Fibroblast of lung (primary cell): Measurements from ENCODE around the gene CD86. TPM values are rescaled to one million over a fixed set of nuclear protein-coding genes. Genes with fewer than 3 reads are reported as not detected.

ENCODE experiments used
- DNase-seq, 2 donors: peaks; one replicate each; pipeline versions ENCODE4 v3.0.0 to v3.0.0-alpha.2; 2010; ENCODE audit warnings: low read depth in 2 of 2
- H2AFZ ChIP-seq: 2 replicates; pipeline ENCODE4 v1.5.1; 2012; ENCODE audit warnings: low read length, control low read depth, inconsistent platforms
- H3K27ac ChIP-seq: 2 replicates; pipeline ENCODE4 v1.5.1; 2011; ENCODE audit warnings: low read length, control low read depth; ENCODE audit not compliant: insufficient read depth
- H3K27me3 ChIP-seq: 2 replicates; pipeline ENCODE4 v1.5.1; 2011; ENCODE audit warnings: mild to moderate bottlenecking, low read length; ENCODE audit not compliant: control insufficient read depth, insufficient read depth
- H3K36me3 ChIP-seq: 2 replicates; pipeline ENCODE4 v1.5.1; 2011; ENCODE audit warnings: low read length; ENCODE audit not compliant: control insufficient read depth, insufficient read depth
- H3K4me1 ChIP-seq: 2 replicates; pipeline ENCODE4 v1.5.1; 2011; ENCODE audit warnings: low read length; ENCODE audit not compliant: control insufficient read depth, insufficient read depth; ENCODE audit errors: extremely low read depth
- H3K4me2 ChIP-seq: 2 replicates; pipeline ENCODE4 v1.5.1; 2011; ENCODE audit warnings: low read length, control low read depth; ENCODE audit not compliant: insufficient read depth; ENCODE audit errors: extremely low read depth
- H3K4me3 ChIP-seq, 4 experiments: fragments of 200-600 bp in 1 of 4; sonication (generic) in 1 of 4; replicated peaks in 1 of 4; 2 replicates each; pipeline ENCODE4 v1.5.1; 2011 to 2016; ENCODE audit warnings: low read length in 4 of 4, low read depth in 3 of 4, mild to moderate bottlenecking in 3 of 4, control low read depth in 2 of 4, inconsistent platforms in 1 of 4, mixed read lengths in 1 of 4; ENCODE audit not compliant: insufficient read depth in 1 of 4; ENCODE audit errors: control extremely low read depth in 1 of 4
- H3K79me2 ChIP-seq: 2 replicates; pipeline ENCODE4 v1.5.1; 2012; ENCODE audit warnings: mild to moderate bottlenecking, low read length, inconsistent platforms; ENCODE audit not compliant: control insufficient read depth, insufficient read depth
- H3K9ac ChIP-seq: 2 replicates; pipeline ENCODE4 v1.5.1; 2011; ENCODE audit warnings: mild to moderate bottlenecking, low read length, control low read depth; ENCODE audit not compliant: insufficient read depth
- H3K9me3 ChIP-seq: 2 replicates; pipeline ENCODE4 v1.5.1; 2012; ENCODE audit warnings: low read depth, low read length; ENCODE audit not compliant: control insufficient read depth, insufficient read depth
- H4K20me1 ChIP-seq: 2 replicates; pipeline ENCODE4 v1.5.1; 2011; ENCODE audit warnings: low read length; ENCODE audit not compliant: control insufficient read depth, insufficient read depth; ENCODE audit errors: extremely low read depth
- CTCF ChIP-seq, 2 donors: IDR thresholded peaks in 1 of 2; conservative IDR thresholded peaks in 1 of 2; 1 replicate in 1 of 2; 2 replicates in 1 of 2; pipeline ENCODE4 v1.5.1; 2011 to 2012; ENCODE audit warnings: low read length in 2 of 2, control low read depth in 1 of 2, inconsistent platforms in 1 of 2, low read depth in 1 of 2, mild to moderate bottlenecking in 1 of 2
- EZH2 ChIP-seq: IDR thresholded peaks from 2 replicates; pipeline ENCODE4 v1.5.1; 2012; ENCODE audit warnings: low read length, control low read depth, mild to moderate bottlenecking; ENCODE audit errors: missing control alignments
- polyA plus RNA-seq, 2 donors: library from polyadenylated mRNA; depleted of rRNA in 1 of 2; stranded (reverse) in 1 of 2; unstranded in 1 of 2; fragments of >200 nt; gene quantifications; 2 replicates each; pipeline ENCODE4 v1.2.1, GENCODE V29; 2011 to 2012; ENCODE audit warnings: missing spikeins in 1 of 2
- total RNA-seq: library from RNA; depleted of rRNA; stranded (reverse); fragments of >200 nt; gene quantifications from 2 replicates; pipeline ENCODE4 v1.2.1, GENCODE V29; 2014

Gene CD86
- total and polyA plus RNA-seq, 2 donors (not counting 1 experiment from before 2014, with no cell fraction given) = not detected

GRCh38 chr3:122097141-122097540, 42.0 kb downstream of the CD86 start:
- Histone ChIP-seq H3K27me3 (no peaks in the 10 kb centered on the region), H3K4me2 (no peak overlapping the region), H3K4me1 (no peaks in the 10 kb centered on the region), H3K4me3 (no peak overlapping the region), H3K9me3 (no peaks in the 10 kb centered on the region), H3K9ac (no peak overlapping the region), H4K20me1 (no peaks in the 10 kb centered on the region), H2AFZ (no peak overlapping the region), H3K79me2 (no peaks in the 10 kb centered on the region), H3K36me3 (no peaks in the 10 kb centered on the region), H3K27ac (no peak overlapping the region)
- TF ChIP-seq CTCF (conservative IDR thresholded peaks at IDR 0.05 in 1 of 2, IDR thresholded peaks at IDR 0.05 in 1 of 2; ENCODE audit: low read depth in 1 of 2, low read length in 2 of 2) (no peak), EZH2 (no peak)
- DNase-seq = no peak

GRCh38 chr3:122098611-122099010, 43.4 kb downstream of the CD86 start:
- Histone ChIP-seq H3K79me2 (no peaks in the 10 kb centered on the region), H3K9ac (no peak overlapping the region), H3K4me3 (no peak overlapping the region), H2AFZ (no peak overlapping the region), H3K27me3 (no peaks in the 10 kb centered on the region), H4K20me1 (no peaks in the 10 kb centered on the region), H3K4me2 (no peak overlapping the region), H3K4me1 (no peaks in the 10 kb centered on the region), H3K36me3 (no peaks in the 10 kb centered on the region), H3K9me3 (no peaks in the 10 kb centered on the region), H3K27ac (no peak overlapping the region)
- TF ChIP-seq EZH2 (no peak), CTCF (conservative IDR thresholded peaks at IDR 0.05 in 1 of 2, IDR thresholded peaks at IDR 0.05 in 1 of 2; ENCODE audit: low read depth in 1 of 2, low read length in 2 of 2) (no peak)
- DNase-seq = no peak

GRCh38 chr3:122099255-122099654, 44.1 kb downstream of the CD86 start:
- no peak for DNase-seq
- no peak overlapping the region for H2AFZ ChIP-seq
- H4K20me1 ChIP-seq = no peaks in the 10 kb centered on the region
- no peak overlapping the region for H3K4me2 ChIP-seq
- H3K79me2 ChIP-seq = no peaks in the 10 kb centered on the region
- no peaks in the 10 kb centered on the region for H3K36me3 ChIP-seq
- no peak overlapping the region for H3K27ac ChIP-seq
- H3K9me3 ChIP-seq = no peaks in the 10 kb centered on the region
- H3K4me3 ChIP-seq = no peak overlapping the region
- no peak overlapping the region for H3K9ac ChIP-seq
- no peaks in the 10 kb centered on the region for H3K27me3 ChIP-seq
- TF ChIP-seq CTCF (conservative IDR thresholded peaks at IDR 0.05 in 1 of 2, IDR thresholded peaks at IDR 0.05 in 1 of 2; ENCODE audit: low read depth in 1 of 2, low read length in 2 of 2) = no peak
- TF ChIP-seq EZH2 = no peak
- no peaks in the 10 kb centered on the region for H3K4me1 ChIP-seq
